ENCODE measurements around the gene SETD3.

DNA sequence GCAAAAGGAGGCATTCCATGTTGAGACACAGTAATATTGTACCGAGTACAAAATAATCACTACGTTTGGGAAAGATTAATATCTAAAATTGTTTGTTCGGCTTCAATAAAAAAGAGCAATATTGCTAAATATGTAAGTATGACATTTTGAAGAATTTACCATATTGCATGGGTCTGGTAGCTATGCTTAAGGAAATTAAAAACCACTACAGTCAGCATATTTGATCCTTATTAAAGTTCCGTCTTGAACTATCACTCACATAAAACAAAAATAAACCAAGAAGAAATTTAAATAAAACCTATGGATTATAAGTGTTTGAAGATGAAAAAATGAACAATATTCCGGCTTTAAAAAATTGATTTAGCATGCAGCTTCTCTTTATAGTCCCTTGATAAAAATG lies 63.8 kb downstream of the SETD3 start:
- TF ChIP-seq EZH2phosphoT487 (conservative IDR thresholded peaks at IDR 0.05; ENCODE audit: low read length) (no peak), CTCF (IDR thresholded peaks at IDR 0.05; ENCODE audit: insufficient read depth, low read length, poor library complexity, severe bottlenecking) (no peak)

Measured in SU-DHL-6 (cell line).